A172 (cell line): Measurements from ENCODE around the gene RTN4IP1. TPM values are rescaled to one million over a fixed set of nuclear protein-coding genes. Genes with fewer than 3 reads are reported as not detected.
"Not testable (repeated sequence)": the region's sequence is repeated elsewhere in the genome, so short reads cannot be mapped to it uniquely, and the experiment has no call there.

Source experiments
- DNase-seq: peaks from one replicate; pipeline ENCODE4 v3.0.0-alpha.2; 2015; ENCODE audit warnings: low spot score
- total RNA-seq: library from RNA; depleted of rRNA; stranded (reverse); fragments of >200 nt; shearing (Covaris generic); gene quantifications from 2 replicates; pipeline ENCODE4 v1.2.3, GENCODE V29; 2014

The RTN4IP1 gene
- total RNA-seq, 1 experiment from 2014 or later: 9.9 TPM

- no peak for DNase-seq
Observed at GRCh38 chr6:106581468-106581867, 47.8 kb downstream of the RTN4IP1 start.

- DNase-seq: no peak
Observed at GRCh38 chr6:106579281-106579680, 50.0 kb downstream of the RTN4IP1 start.

GRCh38 chr6:106574741-106575458 is 54.4 kb downstream of the RTN4IP1 start:
- peak; percentile 80 for DNase-seq

- DNase-seq: no peak
Observed at GRCh38 chr6:106572875-106573585, 56.3 kb downstream of the RTN4IP1 start.

- DNase-seq: no peak
Observed at GRCh38 chr6:106572436-106572835, 56.9 kb downstream of the RTN4IP1 start.

GRCh38 chr6:106569428-106569827 is 59.9 kb downstream of the RTN4IP1 start:
- DNase-seq: no peak

- DNase-seq: no peak
Observed at GRCh38 chr6:106568530-106568929, 60.8 kb downstream of the RTN4IP1 start.

- DNase-seq: no peak
Observed at GRCh38 chr6:106564476-106564875, 64.8 kb downstream of the RTN4IP1 start.

GRCh38 chr6:106563614-106564013 is 65.7 kb downstream of the RTN4IP1 start:
- DNase-seq: no peak

- no peak for DNase-seq
Observed at GRCh38 chr6:106561686-106562405, 67.5 kb downstream of the RTN4IP1 start.

- DNase-seq: peak; percentile 22
Observed at GRCh38 chr6:106560996-106561685, 68.2 kb downstream of the RTN4IP1 start.

GRCh38 chr6:106559659-106560058 is 69.6 kb downstream of the RTN4IP1 start:
- DNase-seq: not testable (repeated sequence)

GRCh38 chr6:106558364-106558763 is 70.9 kb downstream of the RTN4IP1 start:
- DNase-seq: no peak

GRCh38 chr6:106557837-106558236 is 71.5 kb downstream of the RTN4IP1 start:
- no peak for DNase-seq

- peak; percentile 28 for DNase-seq
Observed at GRCh38 chr6:106556368-106556960, 72.8 kb downstream of the RTN4IP1 start.

GRCh38 chr6:106555767-106556166 is 73.5 kb downstream of the RTN4IP1 start:
- DNase-seq: no peak

- DNase-seq: no peak
Observed at GRCh38 chr6:106553440-106553839, 75.9 kb downstream of the RTN4IP1 start.

GRCh38 chr6:106551155-106551554 is 78.1 kb downstream of the RTN4IP1 start:
- DNase-seq: no peak

GRCh38 chr6:106549521-106549920 is 79.8 kb downstream of the RTN4IP1 start:
- DNase-seq: no peak

GRCh38 chr6:106548926-106549455 is 80.3 kb downstream of the RTN4IP1 start:
- not testable (repeated sequence) for DNase-seq
